GM23338 (cell line): ENCODE data around the gene RASSF7. TPM values are rescaled to one million over a fixed set of nuclear protein-coding genes. Genes with fewer than 3 reads are reported as not detected.

Experiments used
- ATAC-seq: fragments of 200-7000 bp; cut with Tn5 transposase; 3 replicates; pipeline ENCODE4 v1.9.1; 2020
- DNase-seq: peaks from one replicate; pipeline ENCODE4 v3.0.0-alpha.2; 2015; ENCODE audit warnings: low spot score
- H2AFZ ChIP-seq: fragments of 200-600 bp; sonication (generic); 2 replicates; pipeline ENCODE4 v1.8.0; 2016; ENCODE audit warnings: antibody characterized with exemption, mild to moderate bottlenecking, moderate library complexity
- H3F3A ChIP-seq: fragments of 200-600 bp; sonication (generic); replicated peaks from 2 replicates; pipeline ENCODE4 v1.8.0; 2017; ENCODE audit warnings: antibody characterized with exemption, mixed run types, low read depth
- H3K27ac ChIP-seq: fragments of 200-600 bp; sonication (generic); 2 replicates; pipeline ENCODE4 v1.6.1; 2016; ENCODE audit warnings: low read depth
- H3K27me3 ChIP-seq: fragments of 200-600 bp; sonication (generic); 2 replicates; pipeline ENCODE4 v1.8.0; 2016; ENCODE audit warnings: mild to moderate bottlenecking, mixed run types, moderate library complexity; ENCODE audit not compliant: insufficient read depth
- H3K36me3 ChIP-seq: fragments of 200-600 bp; sonication (generic); 2 replicates; pipeline ENCODE4 v1.8.0; 2016; ENCODE audit warnings: mild to moderate bottlenecking; ENCODE audit not compliant: insufficient read depth
- H3K4me1 ChIP-seq: fragments of 200-600 bp; sonication (generic); 2 replicates; pipeline ENCODE4 v1.8.0; 2016; ENCODE audit warnings: mild to moderate bottlenecking, moderate library complexity; ENCODE audit not compliant: insufficient read depth
- H3K4me2 ChIP-seq: fragments of 200-600 bp; sonication (generic); 2 replicates; pipeline ENCODE4 v1.7.1; 2017; ENCODE audit warnings: mixed run types
- H3K4me3 ChIP-seq: fragments of 200-600 bp; sonication (generic); 2 replicates; pipeline ENCODE4 v1.6.1; 2016; ENCODE audit warnings: mixed run types
- H3K79me2 ChIP-seq: fragments of 200-600 bp; sonication (generic); replicated peaks from 2 replicates; pipeline ENCODE4 v1.8.0; 2017; ENCODE audit warnings: mild to moderate bottlenecking; ENCODE audit not compliant: insufficient read depth
- H3K9me2 ChIP-seq: fragments of 200-600 bp; sonication (generic); 2 replicates; pipeline ENCODE4 v1.8.0; 2017; ENCODE audit not compliant: insufficient read depth
- H4K20me1 ChIP-seq: fragments of 200-600 bp; sonication (generic); replicated peaks from 2 replicates; pipeline ENCODE4 v1.8.0; 2017; ENCODE audit warnings: mild to moderate bottlenecking; ENCODE audit not compliant: insufficient read depth
- H3K27ac Mint-ChIP-seq: 2 replicates; pipeline ENCODE4 v1.8.0; 2020; ENCODE audit warnings: inconsistent platforms, mild to moderate bottlenecking, moderate library complexity, mixed read lengths
- H3K27me3 Mint-ChIP-seq: 3 replicates; pipeline ENCODE4 v1.8.0; 2022; ENCODE audit warnings: low read depth, mild to moderate bottlenecking, moderate library complexity, mixed read lengths, inconsistent platforms; ENCODE audit not compliant: insufficient read depth, poor library complexity
- H3K36me3 Mint-ChIP-seq: 3 replicates; pipeline ENCODE4 v1.8.0; 2021; ENCODE audit warnings: low read depth, mild to moderate bottlenecking, inconsistent platforms, moderate library complexity, mixed read lengths
- H3K4me1 Mint-ChIP-seq: 3 replicates; pipeline ENCODE4 v1.8.0; 2020; ENCODE audit warnings: mild to moderate bottlenecking, inconsistent platforms, mixed read lengths
- H3K4me3 Mint-ChIP-seq: 3 replicates; pipeline ENCODE4 v1.8.0; 2021; ENCODE audit warnings: moderate library complexity, mild to moderate bottlenecking, inconsistent platforms, mixed read lengths
- H3K9me3 Mint-ChIP-seq: 3 replicates; pipeline ENCODE4 v1.8.0; 2020; ENCODE audit warnings: moderate library complexity, mild to moderate bottlenecking, inconsistent platforms, mixed read lengths
- CTCF ChIP-seq, 2 experiments: fragments of 200-600 bp in 1 of 2; sonication (generic) in 1 of 2; conservative IDR thresholded peaks; 2 replicates each; pipeline versions ENCODE4 v1.5.1 to v1.6.1; 2016 to 2017; ENCODE audit warnings: antibody characterized with exemption in 2 of 2, low read depth in 2 of 2, mild to moderate bottlenecking in 2 of 2, moderate library complexity in 1 of 2
- ETS1 ChIP-seq: IDR thresholded peaks from 2 replicates; pipeline ENCODE4 v1.6.1; 2016; ENCODE audit warnings: antibody characterized with exemption
- EZH2 ChIP-seq: fragments of 200-600 bp; sonication (generic); IDR thresholded peaks from one replicate; pipeline ENCODE4 v1.8.0; 2017; ENCODE audit warnings: antibody characterized with exemption, mild to moderate bottlenecking, low read depth; ENCODE audit not compliant: unreplicated experiment
- EZH2phosphoT487 ChIP-seq: fragments of 200-600 bp; sonication (generic); IDR thresholded peaks from one replicate; pipeline ENCODE4 v1.8.1; 2018; ENCODE audit warnings: antibody characterized with exemption; ENCODE audit not compliant: unreplicated experiment
- JUNB ChIP-seq: IDR thresholded peaks from one replicate; pipeline ENCODE4 v1.6.1; 2016; ENCODE audit warnings: antibody characterized with exemption; ENCODE audit not compliant: unreplicated experiment
- POLR2AphosphoS5 ChIP-seq: IDR thresholded peaks from 2 replicates; pipeline ENCODE4 v1.6.1; 2016; ENCODE audit warnings: antibody characterized with exemption, low read depth
- REST ChIP-seq: IDR thresholded peaks from one replicate; pipeline ENCODE4 v1.6.1; 2018; ENCODE audit warnings: antibody characterized with exemption; ENCODE audit not compliant: unreplicated experiment
- STAT1 ChIP-seq: IDR thresholded peaks from one replicate; pipeline ENCODE4 v1.6.1; 2016; ENCODE audit warnings: antibody characterized with exemption; ENCODE audit not compliant: unreplicated experiment
- ZNF114 ChIP-seq: fragments of 250-450 bp; sonication (Bioruptor Pico); IDR thresholded peaks from 2 replicates; pipeline ENCODE4 v1.5.0; 2020; ENCODE audit warnings: mild to moderate bottlenecking, moderate library complexity
- ZNF331 ChIP-seq: fragments of 250-450 bp; sonication (Bioruptor Pico); IDR thresholded peaks from 2 replicates; pipeline ENCODE4 v1.5.0; 2020; ENCODE audit warnings: low read depth, mild to moderate bottlenecking, moderate library complexity
- ZNF462 ChIP-seq: fragments of 250-450 bp; sonication (Bioruptor Pico); IDR thresholded peaks from 2 replicates; pipeline ENCODE4 v1.5.0; 2020; ENCODE audit warnings: mild to moderate bottlenecking, moderate library complexity
- polyA plus RNA-seq: library from polyadenylated mRNA; unstranded; fragments of >200 nt; fragmentation: Nextera tagmentation; extraction: Ambion mirVana; gene quantifications from 2 replicates; pipeline ENCODE4 v1.2.1, GENCODE V29; 2016
- total RNA-seq: library from RNA; depleted of rRNA; stranded (reverse); fragments of >200 nt; shearing (Covaris generic); gene quantifications from 2 replicates; pipeline ENCODE4 v1.2.3, GENCODE V29; 2014

RASSF7 gene
- total and polyA plus RNA-seq, 2 experiments from 2014 or later, result 39.6 to 64.8 TPM

GRCh38 chr11:577611-577894 lies 16.8 kb downstream of the RASSF7 start:
- H3K27me3 ChIP-seq, result peaks cover 22% of the 10 kb centered on the region
- Mint-ChIP-seq H3K4me1 (peaks cover 25% of the 10 kb centered on the region), H3K27me3 (peaks cover 17% of the 10 kb centered on the region), H3K36me3 (peaks cover 12% of the 10 kb centered on the region), H3K4me3 (peak overlapping the region; percentile 90), H3K9me3 (no peaks in the 10 kb centered on the region; the same call in 2 of the 3 replicates), H3K27ac (0 out of 2 replicates have a peak overlapping the region, but pooled peaks have one; percentile 56)
- H3K79me2 ChIP-seq, result peaks cover 59% of the 10 kb centered on the region
- no peak overlapping the region for H2AFZ ChIP-seq
- H3K9me2 ChIP-seq, result no peaks in the 10 kb centered on the region
- peaks cover 13% of the 10 kb centered on the region; the same call in 1 of the 2 replicates for H3F3A ChIP-seq
- no peak overlapping the region for H3K27ac ChIP-seq
- TF ChIP-seq ZNF114 (CRISPR knock-in tag) (no peak), POLR2AphosphoS5 (no peak), ETS1 (no peak), EZH2 (no peak), ZNF462 (CRISPR knock-in tag) (no peak), STAT1 (no peak), ZNF331 (CRISPR knock-in tag) (no peak), REST (no peak), CTCF (conservative IDR thresholded peaks at IDR 0.05; ENCODE audit: low read depth in 2 of 2) (no peak), JUNB (no peak), EZH2phosphoT487 (no peak)
- DNase-seq (no peak), ATAC-seq (no peak)
- peaks cover 10% of the 10 kb centered on the region for H3K4me1 ChIP-seq
- H3K36me3 ChIP-seq, result 0 out of 2 replicates have a peak, but pooled peaks cover 5% of the 10 kb centered on the region
- H3K4me2 ChIP-seq, result peak overlapping the region; percentile 99
- H3K4me3 ChIP-seq, result peak overlapping the region; percentile 96
- peaks cover 32% of the 10 kb centered on the region for H4K20me1 ChIP-seq
